ENCODE measurements around the gene SPOP. TPM values are rescaled to one million over a fixed set of nuclear protein-coding genes. Genes with fewer than 3 reads are reported as not detected.
A peak's percentile ranks its signal among the peaks of the same experiment; 100 is the strongest.

The SPOP gene
- total and polyA plus RNA-seq, 11 donors, result 28.5 to 96.1 (median 60.4) TPM

GRCh38 chr17:49723423-49723822 lies 45.5 kb upstream of the SPOP start:
- 26 to 43% (median 37%) methylated on average over 8 of the region's 8 CpGs for WGBS, 4 donors
- DNase-seq (peak; percentile 77 to 91 (median 86)), ATAC-seq (peak; percentile 81 to 86 (median 85))
- Histone ChIP-seq H3K36me3 (peaks cover 0 to 43% (median 38%) of the 10 kb centered on the region in 9 donors), H3K27me3 (no peaks in the 10 kb centered on the region), H3K9me3 (no peaks in the 10 kb centered on the region), H3K4me3 (no peak overlapping the region), H3K4me1 (peaks cover 0 to 57% (median 34%) of the 10 kb centered on the region in 12 donors), H3K27ac (peak overlapping the region; percentile 47 to 85 (median 74))
- intact Hi-C loops (cut with DNase I), result loop anchor here in 6 of 10 donors (5.0 to 10.0 kb wide), 5 partner anchors 34 to 271 kb away; partner anchors contain the start of genes FAM117A (in 2 of the 6) and DLX3 (in 1 of the 6)
- no peak for TF ChIP-seq CTCF (IDR thresholded peaks at IDR 0.05)
- TF ChIP-seq POLR2A (IDR thresholded peaks at IDR 0.05), result no peak

GRCh38 chr17:49722066-49722465 lies 44.2 kb upstream of the SPOP start:
- intact Hi-C loops (cut with DNase I), result loop anchor here in 6 of 10 donors (5.0 to 10.0 kb wide), 5 partner anchors 35 to 273 kb away; partner anchors contain the start of genes FAM117A (in 2 of the 6) and DLX3 (in 1 of the 6)
- DNase-seq (no peak), ATAC-seq (no peak)
- Histone ChIP-seq H3K27me3 (no peaks in the 10 kb centered on the region), H3K4me1 (peaks cover 0 to 51% (median 26%) of the 10 kb centered on the region in 12 donors), H3K9me3 (no peaks in the 10 kb centered on the region), H3K27ac (peak overlapping the region in 8 of 12 donors; percentile 57 to 85 (median 76)), H3K4me3 (no peak overlapping the region), H3K36me3 (peaks cover 0 to 57% (median 52%) of the 10 kb centered on the region in 9 donors)
- 91 to 98% (median 97%) methylated on average over 3 of the region's 3 CpGs for WGBS, 4 donors
- TF ChIP-seq CTCF (IDR thresholded peaks at IDR 0.05) (no peak), POLR2A (IDR thresholded peaks at IDR 0.05) (no peak)

GRCh38 chr17:49717371-49717861 lies 39.5 kb upstream of the SPOP start:
- ATAC-seq (peak in 3 of 4 donors; percentile 44 to 50 (median 47)), DNase-seq (peak in 2 of 5 donors; percentile 47 to 48)
- intact Hi-C loops (cut with DNase I), result loop anchor here in 2 of 10 donors (5.0 kb wide), 2 partner anchors 130 to 135 kb away; partner anchors contain the start of gene TAC4 (in 1 of the 2)
- Histone ChIP-seq H3K4me1 (peaks cover 0 to 27% (median 6%) of the 10 kb centered on the region in 12 donors), H3K36me3 (peaks cover 0 to 98% (median 93%) of the 10 kb centered on the region in 9 donors), H3K27me3 (no peaks in the 10 kb centered on the region), H3K4me3 (no peak overlapping the region), H3K9me3 (no peaks in the 10 kb centered on the region), H3K27ac (peak overlapping the region in 3 of 12 donors; percentile 41 to 73 (median 52))
- WGBS, 4 donors, result 44 to 64% (median 58%) methylated on average over 10 of the region's 10 CpGs
- TF ChIP-seq POLR2A (IDR thresholded peaks at IDR 0.05), result no peak
- no peak for TF ChIP-seq CTCF (IDR thresholded peaks at IDR 0.05)

- Histone ChIP-seq H3K27ac (peak overlapping the region in 2 of 12 donors; percentile 41 to 73), H3K4me3 (no peak overlapping the region), H3K27me3 (no peaks in the 10 kb centered on the region), H3K9me3 (no peaks in the 10 kb centered on the region), H3K4me1 (peaks cover 0 to 26% (median under 1%) of the 10 kb centered on the region in 12 donors), H3K36me3 (peaks cover 0 to 99% (median 93%) of the 10 kb centered on the region in 9 donors)
- no peak for DNase-seq
- WGBS, 4 donors, result 93 to 96% (median 95%) methylated on average over 1 of the region's 1 CpG
- intact Hi-C loops (cut with DNase I), result loop anchor here in 2 of 10 donors (5.0 kb wide), 2 partner anchors 130 to 135 kb away; partner anchors contain the start of gene TAC4 (in 1 of the 2)
- ATAC-seq, result no peak
- TF ChIP-seq POLR2A (IDR thresholded peaks at IDR 0.05) (no peak), CTCF (IDR thresholded peaks at IDR 0.05) (no peak)
Observed at GRCh38 chr17:49716668-49717364, 38.9 kb upstream of the SPOP start.
